GM23338 (cell line): ENCODE results near the gene SARNP.

ENCODE experiments used
- CREB1 ChIP-seq: fragments of 250-450 bp; sonication (Bioruptor Pico); IDR thresholded peaks from 2 replicates; pipeline ENCODE4 v1.5.0; 2020; ENCODE audit warnings: low read depth, mild to moderate bottlenecking, moderate library complexity
- CTCF ChIP-seq, 2 experiments: fragments of 200-600 bp in 1 of 2; sonication (generic) in 1 of 2; conservative IDR thresholded peaks; 2 replicates each; pipeline versions ENCODE4 v1.5.1 to v1.6.1; 2016 to 2017; ENCODE audit warnings: antibody characterized with exemption in 2 of 2, low read depth in 2 of 2, mild to moderate bottlenecking in 2 of 2, moderate library complexity in 1 of 2
- EZH2 ChIP-seq: fragments of 200-600 bp; sonication (generic); IDR thresholded peaks from one replicate; pipeline ENCODE4 v1.8.0; 2017; ENCODE audit warnings: antibody characterized with exemption, mild to moderate bottlenecking, low read depth; ENCODE audit not compliant: unreplicated experiment
- JUNB ChIP-seq: IDR thresholded peaks from one replicate; pipeline ENCODE4 v1.6.1; 2016; ENCODE audit warnings: antibody characterized with exemption; ENCODE audit not compliant: unreplicated experiment
- POLR2AphosphoS5 ChIP-seq: IDR thresholded peaks from 2 replicates; pipeline ENCODE4 v1.6.1; 2016; ENCODE audit warnings: antibody characterized with exemption, low read depth
- ZNF462 ChIP-seq: fragments of 250-450 bp; sonication (Bioruptor Pico); IDR thresholded peaks from 2 replicates; pipeline ENCODE4 v1.5.0; 2020; ENCODE audit warnings: mild to moderate bottlenecking, moderate library complexity

DNA sequence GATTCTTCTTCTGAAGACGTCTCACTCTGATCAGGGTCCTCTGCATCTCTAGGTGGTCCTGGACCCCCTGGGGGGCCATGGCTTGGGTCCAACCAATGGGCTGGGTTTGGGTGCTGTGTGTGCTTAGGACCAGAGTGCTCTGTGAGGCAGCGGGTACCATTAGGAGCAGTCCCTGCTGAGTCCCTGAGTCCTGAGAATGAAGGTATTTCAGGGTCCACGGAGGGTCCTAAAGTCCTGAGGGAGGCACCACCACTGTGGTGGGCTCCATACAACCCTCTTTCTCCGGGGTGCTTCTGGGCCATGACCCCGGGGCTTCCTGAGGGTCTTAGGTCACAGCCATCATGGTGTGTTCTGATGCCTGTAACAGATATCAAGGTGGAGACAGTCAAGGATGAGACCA is 10.8 kb upstream of the SARNP start:
- no peak for TF ChIP-seq POLR2AphosphoS5
- no peak for TF ChIP-seq CTCF (conservative IDR thresholded peaks at IDR 0.05; ENCODE audit: low read depth in 2 of 2)
- TF ChIP-seq EZH2 = no peak
- TF ChIP-seq JUNB = no peak
- TF ChIP-seq CREB1 (CRISPR knock-in tag) = no peak
- TF ChIP-seq ZNF462 (CRISPR knock-in tag) = no peak
